Erythroblast (primary cell): Measurements from ENCODE around the gene ABCA3.

Experiments
- GATA1 ChIP-seq: IDR thresholded peaks from 2 replicates; pipeline ENCODE4 v1.6.1; 2011; ENCODE audit warnings: low read depth, mild to moderate bottlenecking, control low read depth, low read length, moderate library complexity
- POLR2A ChIP-seq: IDR thresholded peaks from 2 replicates; pipeline ENCODE4 v1.6.1; 2011; ENCODE audit warnings: mild to moderate bottlenecking, low read length

- TF ChIP-seq POLR2A (no peak), GATA1 (no peak)
Observed at GRCh38 chr16:2252806-2253148, 87.8 kb downstream of the ABCA3 start.
